ENCODE measurements around the gene GRIK5. TPM values are rescaled to one million over a fixed set of nuclear protein-coding genes. Genes with fewer than 3 reads are reported as not detected.
A peak's percentile ranks its signal among the peaks of the same experiment; 100 is the strongest.

The GRIK5 gene
- total RNA-seq, 1 experiment from 2014 or later = 0.48 TPM

DNA sequence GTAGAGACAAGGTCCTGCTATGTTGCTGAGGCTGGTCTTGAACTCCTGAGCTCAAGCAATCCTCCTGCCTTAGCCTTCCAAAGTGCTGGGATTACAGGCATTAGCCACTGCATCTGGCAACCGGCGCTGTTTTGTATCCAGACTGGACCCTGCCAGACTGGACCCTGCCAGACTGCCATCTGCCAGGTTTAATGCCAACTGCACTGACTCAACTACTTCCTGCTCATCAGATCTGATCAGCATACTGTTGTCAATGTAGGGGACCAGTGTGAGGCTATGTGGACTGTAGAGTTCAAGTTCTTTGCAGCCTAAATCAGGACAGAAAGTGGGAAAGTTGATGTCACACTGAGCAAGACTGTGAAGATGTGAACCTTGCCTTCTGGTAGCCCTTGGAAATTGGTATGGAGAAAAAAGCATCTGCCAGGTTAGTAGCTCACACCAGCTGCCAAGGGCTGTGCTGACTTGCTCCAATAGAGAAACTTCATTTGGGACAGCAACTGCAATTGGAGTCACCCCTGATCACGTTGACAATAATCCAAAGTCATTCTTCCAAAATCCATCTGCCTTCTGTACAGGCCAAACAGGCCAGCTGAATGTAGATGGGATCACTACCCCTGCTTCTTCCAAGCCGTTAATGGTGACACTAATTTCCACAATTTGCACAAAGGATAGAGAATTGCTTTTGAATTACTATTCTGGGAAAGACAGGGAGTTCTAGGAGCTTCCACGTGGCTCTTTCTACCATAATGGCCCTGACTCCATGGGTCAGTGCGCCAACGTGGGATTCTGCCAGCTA lies 39.2 kb downstream of the GRIK5 start:
- DNase-seq = no peak
- ChIA-PET POLR2A (no interaction called here), CTCF (interaction anchor here (0.5 to 0.7 kb wide), 2 partner anchors 192 to 301 kb away, joined by 3 read pairs; no protein-coding TSS in a partner anchor)
- intact Hi-C loops (cut with micrococcal nuclease; ENCODE audit: unreplicated experiment) = no loop called here
- Mint-ChIP-seq H3K36me3 (ENCODE audit: insufficient read depth, unreplicated experiment) (no peaks in the 10 kb centered on the region), H3K9me3 (ENCODE audit: unreplicated experiment) (no peaks in the 10 kb centered on the region), H3K4me1 (ENCODE audit: low read depth, unreplicated experiment) (no peaks in the 10 kb centered on the region), H3K27me3 (ENCODE audit: insufficient read depth, unreplicated experiment) (peaks cover 7% of the 10 kb centered on the region), H3K27ac (ENCODE audit: unreplicated experiment) (no peak overlapping the region), H3K4me3 (ENCODE audit: unreplicated experiment) (no peak overlapping the region)
- H3K4me3 ChIP-seq (ENCODE audit: low read depth, low read length) = no peak overlapping the region
- peaks cover 2% of the 10 kb centered on the region; the same call in 1 of the 2 replicates for H3K27me3 ChIP-seq (replicated peaks; ENCODE audit: control insufficient read depth, insufficient read depth, low read length)
- no TSS peak for BruUV-seq (replicated peaks)
- H3K9me3 ChIP-seq = no peaks in the 10 kb centered on the region
- H3K4me1 ChIP-seq = no peaks in the 10 kb centered on the region
- TF ChIP-seq, protein P1, sequence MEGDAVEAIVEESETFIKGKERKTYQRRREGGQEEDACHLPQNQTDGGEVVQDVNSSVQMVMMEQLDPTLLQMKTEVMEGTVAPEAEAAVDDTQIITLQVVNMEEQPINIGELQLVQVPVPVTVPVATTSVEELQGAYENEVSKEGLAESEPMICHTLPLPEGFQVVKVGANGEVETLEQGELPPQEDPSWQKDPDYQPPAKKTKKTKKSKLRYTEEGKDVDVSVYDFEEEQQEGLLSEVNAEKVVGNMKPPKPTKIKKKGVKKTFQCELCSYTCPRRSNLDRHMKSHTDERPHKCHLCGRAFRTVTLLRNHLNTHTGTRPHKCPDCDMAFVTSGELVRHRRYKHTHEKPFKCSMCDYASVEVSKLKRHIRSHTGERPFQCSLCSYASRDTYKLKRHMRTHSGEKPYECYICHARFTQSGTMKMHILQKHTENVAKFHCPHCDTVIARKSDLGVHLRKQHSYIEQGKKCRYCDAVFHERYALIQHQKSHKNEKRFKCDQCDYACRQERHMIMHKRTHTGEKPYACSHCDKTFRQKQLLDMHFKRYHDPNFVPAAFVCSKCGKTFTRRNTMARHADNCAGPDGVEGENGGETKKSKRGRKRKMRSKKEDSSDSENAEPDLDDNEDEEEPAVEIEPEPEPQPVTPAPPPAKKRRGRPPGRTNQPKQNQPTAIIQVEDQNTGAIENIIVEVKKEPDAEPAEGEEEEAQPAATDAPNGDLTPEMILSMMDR (IDR thresholded peaks at IDR 0.05; ENCODE audit: insufficient read depth in 1 of 2, low read depth in 1 of 2, low read length in 1 of 2, severe bottlenecking in 1 of 2, unreplicated experiment in 1 of 2) = no peak
- no peaks in the 10 kb centered on the region for H3K36me3 ChIP-seq (ENCODE audit: control insufficient read depth, insufficient read depth, low read length)

DNA sequence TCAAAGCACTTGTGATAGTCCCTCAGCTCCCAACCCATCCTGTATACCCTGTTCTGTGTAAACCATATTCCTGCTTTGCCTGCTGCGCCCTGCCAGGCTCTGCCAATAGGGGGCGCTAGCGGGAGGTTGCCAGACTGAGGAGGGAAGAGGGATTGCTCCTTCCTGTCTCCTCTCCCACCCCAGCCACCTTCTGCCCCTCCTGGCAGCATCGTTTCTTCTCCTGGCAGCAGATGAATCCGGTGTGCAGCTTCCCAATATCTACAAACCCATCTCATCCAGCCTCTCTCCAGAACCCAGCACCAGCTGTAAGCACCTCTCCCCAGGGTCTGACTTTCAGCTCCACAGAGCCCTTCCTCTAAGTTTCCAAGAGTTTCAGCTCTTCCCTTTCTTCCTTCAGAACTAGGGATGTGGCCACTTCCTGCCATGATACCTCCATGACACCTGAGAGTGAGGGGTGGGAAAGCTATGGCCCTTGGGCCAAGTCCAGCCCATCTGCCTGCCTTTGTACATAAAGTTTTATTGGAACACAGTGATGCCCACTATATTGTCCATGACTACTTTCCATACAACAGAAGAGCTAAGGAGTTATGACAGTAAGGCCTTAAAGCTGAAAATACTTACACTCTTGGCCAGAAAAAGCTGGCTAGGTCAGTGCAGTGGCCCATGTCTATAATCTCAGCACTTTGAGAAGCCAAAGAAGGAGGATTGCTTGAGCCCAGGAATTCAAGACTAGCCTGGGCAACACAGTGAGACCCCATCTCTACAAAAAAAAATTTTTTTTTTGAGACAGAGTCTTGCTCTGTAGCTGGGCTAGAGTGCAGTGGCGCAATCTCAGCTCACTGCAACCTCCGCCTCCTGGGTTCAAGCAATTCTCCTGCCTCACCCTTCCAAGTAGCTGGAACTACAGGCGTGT lies 41.4 kb downstream of the GRIK5 start:
- POLR2A ChIA-PET = no interaction called here
- H3K9me3 Mint-ChIP-seq (ENCODE audit: unreplicated experiment) = no peaks in the 10 kb centered on the region
- H3K27me3 Mint-ChIP-seq (ENCODE audit: insufficient read depth, unreplicated experiment) = peaks cover 13% of the 10 kb centered on the region
- peak in 1 of 2 experiments; percentile 38 for DNase-seq
- TF ChIP-seq, protein P1 (IDR thresholded peaks at IDR 0.05; ENCODE audit: insufficient read depth in 1 of 2, low read depth in 1 of 2, low read length in 1 of 2, severe bottlenecking in 1 of 2, unreplicated experiment in 1 of 2) = peak; percentile 35 to 38
- H3K4me1 Mint-ChIP-seq (ENCODE audit: low read depth, unreplicated experiment) = no peaks in the 10 kb centered on the region
- CTCF ChIA-PET = interaction anchor here (0.5 to 0.6 kb wide), 2 partner anchors 37 to 67 kb away, joined by 3 read pairs; no protein-coding TSS in a partner anchor
- H3K27ac Mint-ChIP-seq (ENCODE audit: unreplicated experiment) = no peak overlapping the region
- Histone ChIP-seq H3K36me3 (ENCODE audit: control insufficient read depth, insufficient read depth, low read length) (no peaks in the 10 kb centered on the region), H3K4me1 (no peaks in the 10 kb centered on the region), H3K4me3 (ENCODE audit: low read depth, low read length) (no peak overlapping the region), H3K27me3 (replicated peaks; ENCODE audit: control insufficient read depth, insufficient read depth, low read length) (peaks cover 2% of the 10 kb centered on the region), H3K9me3 (no peaks in the 10 kb centered on the region)
- BruUV-seq (replicated peaks) = no TSS peak
- intact Hi-C loops (cut with micrococcal nuclease; ENCODE audit: unreplicated experiment) = no loop called here
- H3K4me3 Mint-ChIP-seq (ENCODE audit: unreplicated experiment) = no peak overlapping the region
- H3K36me3 Mint-ChIP-seq (ENCODE audit: insufficient read depth, unreplicated experiment) = no peaks in the 10 kb centered on the region

DNA sequence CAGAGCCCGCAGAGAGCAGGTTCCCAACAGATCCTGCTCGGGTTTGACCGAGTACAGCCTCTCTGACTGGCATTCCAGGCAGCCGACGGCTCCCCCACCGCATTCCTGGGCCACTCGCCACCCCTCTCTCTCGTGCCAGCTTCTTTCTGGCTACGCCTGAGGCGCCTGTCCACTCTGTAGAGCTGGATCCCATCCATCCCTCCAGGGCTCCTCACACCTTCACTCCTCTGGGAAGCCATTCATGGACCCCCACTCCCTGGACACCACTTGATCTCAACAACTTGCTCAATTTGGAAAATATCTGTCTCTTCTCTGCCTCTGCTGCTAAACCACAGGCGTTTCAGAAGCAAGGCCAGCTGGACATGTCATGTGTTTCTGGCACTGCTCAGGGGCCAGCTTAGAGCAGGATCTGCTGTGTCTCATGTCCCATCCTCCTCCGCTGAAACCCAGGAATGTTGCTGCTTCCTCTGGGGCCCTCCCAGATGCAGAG lies 45.3 kb downstream of the GRIK5 start:
- ChIA-PET CTCF (no interaction called here), POLR2A (no interaction called here)
- DNase-seq = no peak
- Mint-ChIP-seq H3K4me1 (ENCODE audit: low read depth, unreplicated experiment) (no peaks in the 10 kb centered on the region), H3K36me3 (ENCODE audit: insufficient read depth, unreplicated experiment) (no peaks in the 10 kb centered on the region), H3K27ac (ENCODE audit: unreplicated experiment) (no peak overlapping the region), H3K27me3 (ENCODE audit: insufficient read depth, unreplicated experiment) (peaks cover 21% of the 10 kb centered on the region), H3K4me3 (ENCODE audit: unreplicated experiment) (no peak overlapping the region), H3K9me3 (ENCODE audit: unreplicated experiment) (peaks cover under 1% of the 10 kb centered on the region)
- intact Hi-C loops (cut with micrococcal nuclease; ENCODE audit: unreplicated experiment) = no loop called here
- Histone ChIP-seq H3K27me3 (replicated peaks; ENCODE audit: control insufficient read depth, insufficient read depth, low read length) (no peaks in the 10 kb centered on the region; the same call in none of the 2 replicates), H3K4me3 (ENCODE audit: low read depth, low read length) (no peak overlapping the region), H3K9me3 (no peaks in the 10 kb centered on the region), H3K36me3 (ENCODE audit: control insufficient read depth, insufficient read depth, low read length) (no peaks in the 10 kb centered on the region), H3K4me1 (no peaks in the 10 kb centered on the region)
- BruUV-seq (replicated peaks) = no TSS peak
- TF ChIP-seq, protein P1 (IDR thresholded peaks at IDR 0.05; ENCODE audit: insufficient read depth in 1 of 2, low read depth in 1 of 2, low read length in 1 of 2, severe bottlenecking in 1 of 2, unreplicated experiment in 1 of 2) = no peak
